Parathyroid adenoma (tissue), 2 donors: ENCODE data around the gene KIDINS220.

Experiments
- H2AFZ ChIP-seq: fragments of 300-600 bp; sonication (generic); one replicate; pipeline ENCODE4 v1.7.0; 2017; ENCODE audit warnings: antibody characterized with exemption, mild to moderate bottlenecking
- H3K27ac ChIP-seq: fragments of 300-600 bp; sonication (generic); one replicate; pipeline ENCODE4 v1.7.0; 2017
- H3K27me3 ChIP-seq: fragments of 300-600 bp; sonication (generic); one replicate; pipeline ENCODE4 v1.7.0; 2017; ENCODE audit warnings: low read length; ENCODE audit not compliant: control insufficient read depth, insufficient read depth
- H3K36me3 ChIP-seq: fragments of 300-600 bp; sonication (generic); one replicate; pipeline ENCODE4 v1.7.0; 2017; ENCODE audit warnings: low read length; ENCODE audit not compliant: control insufficient read depth, insufficient read depth
- H3K4me1 ChIP-seq: fragments of 300-600 bp; sonication (generic); one replicate; pipeline ENCODE4 v1.7.0; 2017; ENCODE audit warnings: control low read depth
- H3K4me2 ChIP-seq: fragments of 300-600 bp; sonication (generic); one replicate; pipeline ENCODE4 v1.7.0; 2017; ENCODE audit warnings: low read length
- H3K4me3 ChIP-seq: fragments of 300-600 bp; sonication (generic); one replicate; pipeline ENCODE4 v1.7.0; 2017; ENCODE audit warnings: low read depth, low read length
- H3K79me2 ChIP-seq: fragments of 300-600 bp; sonication (generic); one replicate; pipeline ENCODE4 v1.7.0; 2017; ENCODE audit warnings: control low read depth
- H3K9ac ChIP-seq: fragments of 300-600 bp; sonication (generic); one replicate; pipeline ENCODE4 v1.7.0; 2017; ENCODE audit warnings: mild to moderate bottlenecking
- H3K9me3 ChIP-seq: fragments of 300-600 bp; sonication (generic); one replicate; pipeline ENCODE4 v1.7.0; 2017; ENCODE audit warnings: low read length; ENCODE audit not compliant: control insufficient read depth
- TF ChIP-seq, protein P1 (sequence below): fragments of 300-600 bp; sonication (generic); IDR thresholded peaks from one replicate; pipeline ENCODE4 v1.7.0; 2017; ENCODE audit warnings: antibody characterized with exemption, mild to moderate bottlenecking
- donor health status: primary hyperparathyroidism.

KIDINS220 gene

DNA sequence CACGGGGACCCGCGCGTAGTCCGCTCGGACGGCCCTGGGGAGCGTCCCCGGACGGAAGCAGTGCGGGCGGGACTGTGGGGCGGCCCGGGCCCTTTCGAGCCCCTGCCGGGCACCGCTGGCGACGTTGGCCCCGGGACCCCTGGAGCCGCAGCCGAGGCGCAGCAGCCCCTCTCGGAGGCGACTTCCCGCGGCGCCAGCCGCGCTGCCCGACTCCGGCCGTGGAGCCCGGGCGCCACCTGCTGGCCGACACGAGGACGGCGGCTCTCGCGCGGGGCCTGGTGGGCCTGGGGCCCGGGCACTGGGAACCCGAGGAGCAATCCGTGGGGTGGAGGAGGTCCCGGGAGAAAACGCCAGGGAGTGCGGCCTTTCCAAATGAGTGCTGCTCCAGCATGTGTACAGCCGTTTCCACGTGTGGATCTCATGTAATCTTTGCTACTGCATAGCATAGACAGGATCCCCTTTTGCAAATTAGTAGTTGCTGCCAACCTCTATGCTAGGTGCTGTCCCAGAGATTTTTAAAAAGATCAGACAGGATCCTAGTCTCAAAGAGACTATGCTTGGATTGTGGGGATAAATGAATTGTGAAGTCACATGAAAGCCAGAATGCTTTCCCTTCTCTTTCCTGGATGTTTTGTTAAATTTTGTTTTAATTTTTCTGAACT lies 151.6 kb downstream of the KIDINS220 start:
- Histone ChIP-seq H3K36me3 (peaks cover 9% of the 10 kb centered on the region), H3K4me1 (no peaks in the 10 kb centered on the region), H3K4me2 (peak overlapping the region; percentile 76), H3K4me3 (peak overlapping the region; percentile 99), H2AFZ (no peak overlapping the region), H3K27ac (peak overlapping the region; percentile 99), H3K9ac (peak overlapping the region; percentile 97), H3K9me3 (no peaks in the 10 kb centered on the region), H3K79me2 (peaks cover 28% of the 10 kb centered on the region), H3K27me3 (no peaks in the 10 kb centered on the region)
- TF ChIP-seq, protein P1, sequence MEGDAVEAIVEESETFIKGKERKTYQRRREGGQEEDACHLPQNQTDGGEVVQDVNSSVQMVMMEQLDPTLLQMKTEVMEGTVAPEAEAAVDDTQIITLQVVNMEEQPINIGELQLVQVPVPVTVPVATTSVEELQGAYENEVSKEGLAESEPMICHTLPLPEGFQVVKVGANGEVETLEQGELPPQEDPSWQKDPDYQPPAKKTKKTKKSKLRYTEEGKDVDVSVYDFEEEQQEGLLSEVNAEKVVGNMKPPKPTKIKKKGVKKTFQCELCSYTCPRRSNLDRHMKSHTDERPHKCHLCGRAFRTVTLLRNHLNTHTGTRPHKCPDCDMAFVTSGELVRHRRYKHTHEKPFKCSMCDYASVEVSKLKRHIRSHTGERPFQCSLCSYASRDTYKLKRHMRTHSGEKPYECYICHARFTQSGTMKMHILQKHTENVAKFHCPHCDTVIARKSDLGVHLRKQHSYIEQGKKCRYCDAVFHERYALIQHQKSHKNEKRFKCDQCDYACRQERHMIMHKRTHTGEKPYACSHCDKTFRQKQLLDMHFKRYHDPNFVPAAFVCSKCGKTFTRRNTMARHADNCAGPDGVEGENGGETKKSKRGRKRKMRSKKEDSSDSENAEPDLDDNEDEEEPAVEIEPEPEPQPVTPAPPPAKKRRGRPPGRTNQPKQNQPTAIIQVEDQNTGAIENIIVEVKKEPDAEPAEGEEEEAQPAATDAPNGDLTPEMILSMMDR = peak; percentile 98

GRCh38 chr2:8684878-8685696 lies 152.3 kb downstream of the KIDINS220 start:
- no peaks in the 10 kb centered on the region for H3K9me3 ChIP-seq
- TF ChIP-seq, protein P1 = no peak
- H3K9ac ChIP-seq = peak overlapping the region; percentile 97

DNA sequence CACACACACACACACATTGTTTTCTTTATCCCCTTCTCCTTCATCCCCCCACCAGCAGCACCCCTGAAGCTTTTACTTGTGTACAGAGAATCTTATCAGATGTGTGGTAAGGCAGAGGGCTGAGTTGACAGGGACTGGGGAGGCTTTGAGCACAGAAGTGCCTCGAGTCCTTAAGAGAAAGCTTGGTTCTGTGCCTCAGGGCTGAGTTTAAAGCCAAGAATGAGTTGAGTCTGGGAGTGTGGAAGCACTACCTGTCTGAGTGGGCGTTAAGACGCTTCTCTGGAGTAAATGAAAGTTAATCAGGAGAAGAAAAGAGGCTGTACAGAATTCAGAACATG lies 152.9 kb downstream of the KIDINS220 start:
- peak overlapping the region; percentile 99 for H3K4me3 ChIP-seq
- peaks cover 28% of the 10 kb centered on the region for H3K79me2 ChIP-seq
- TF ChIP-seq, protein P1 = no peak
- peak overlapping the region; percentile 99 for H3K27ac ChIP-seq
- no peaks in the 10 kb centered on the region for H3K27me3 ChIP-seq
- H3K9ac ChIP-seq = peak overlapping the region; percentile 97
- no peak overlapping the region for H2AFZ ChIP-seq
- H3K36me3 ChIP-seq = peaks cover 9% of the 10 kb centered on the region
- no peaks in the 10 kb centered on the region for H3K9me3 ChIP-seq
- H3K4me1 ChIP-seq = no peaks in the 10 kb centered on the region
- peak overlapping the region; percentile 66 for H3K4me2 ChIP-seq

More at GRCh38 chr2:8684878-8685696, 152.3 kb downstream of the KIDINS220 start:
- Histone ChIP-seq H3K36me3 (peaks cover 9% of the 10 kb centered on the region), H3K79me2 (peaks cover 28% of the 10 kb centered on the region), H3K4me2 (peak overlapping the region; percentile 66), H3K27me3 (no peaks in the 10 kb centered on the region), H3K4me1 (no peaks in the 10 kb centered on the region), H2AFZ (no peak overlapping the region), H3K4me3 (peak overlapping the region; percentile 99), H3K27ac (peak overlapping the region; percentile 99)

- Histone ChIP-seq H3K9me3 (no peaks in the 10 kb centered on the region), H3K79me2 (peaks cover 28% of the 10 kb centered on the region), H3K9ac (peak overlapping the region; percentile 97), H3K4me1 (no peaks in the 10 kb centered on the region), H3K36me3 (peaks cover 9% of the 10 kb centered on the region), H3K4me2 (peak overlapping the region; percentile 66), H3K4me3 (peak overlapping the region; percentile 99), H3K27ac (peak overlapping the region; percentile 99), H2AFZ (no peak overlapping the region), H3K27me3 (no peaks in the 10 kb centered on the region)
- TF ChIP-seq, protein P1 = no peak
Observed at GRCh38 chr2:8682719-8683667, 154.4 kb downstream of the KIDINS220 start.
